ES-I3 (cell line): ENCODE measurements around the gene ORAI1.
A peak's percentile ranks its signal among the peaks of the same experiment; 100 is the strongest.

Source experiments
- H3K36me3 ChIP-seq: 2 replicates; pipeline ENCODE4 v1.6.1; 2013; ENCODE audit warnings: mild to moderate bottlenecking, low read length, control low read depth, moderate library complexity; ENCODE audit not compliant: insufficient read depth
- H3K4me1 ChIP-seq: 2 replicates; pipeline ENCODE4 v1.6.1; 2013; ENCODE audit warnings: mild to moderate bottlenecking, control low read depth, low read length; ENCODE audit not compliant: insufficient read depth
- H3K9ac ChIP-seq: 2 replicates; pipeline ENCODE4 v1.6.1; 2013; ENCODE audit warnings: low read depth, mild to moderate bottlenecking, low read length, moderate library complexity
- H3K9me3 ChIP-seq: 2 replicates; pipeline ENCODE4 v1.6.1; 2013; ENCODE audit warnings: mild to moderate bottlenecking, low read length, moderate library complexity; ENCODE audit not compliant: control insufficient read depth, insufficient read depth

ORAI1 gene

GRCh38 chr12:121590476-121591143 is 35.7 kb upstream of the ORAI1 start:
- no peaks in the 10 kb centered on the region for H3K9me3 ChIP-seq
- no peaks in the 10 kb centered on the region; the same call in none of the 2 replicates for H3K36me3 ChIP-seq
- peak overlapping the region; percentile 30 for H3K9ac ChIP-seq
- H3K4me1 ChIP-seq: peaks cover 6% of the 10 kb centered on the region; the same call in 1 of the 2 replicates

GRCh38 chr12:121592320-121592719 is 34.0 kb upstream of the ORAI1 start:
- peaks cover 6% of the 10 kb centered on the region for H3K36me3 ChIP-seq
- no peaks in the 10 kb centered on the region for H3K9me3 ChIP-seq
- H3K9ac ChIP-seq: no peak overlapping the region
- no peaks in the 10 kb centered on the region for H3K4me1 ChIP-seq

GRCh38 chr12:121595520-121595919 is 30.8 kb upstream of the ORAI1 start:
- Histone ChIP-seq H3K36me3 (peaks cover 9% of the 10 kb centered on the region), H3K9me3 (no peaks in the 10 kb centered on the region), H3K9ac (no peak overlapping the region), H3K4me1 (no peaks in the 10 kb centered on the region)

GRCh38 chr12:121596526-121596925 is 29.8 kb upstream of the ORAI1 start:
- Histone ChIP-seq H3K4me1 (no peaks in the 10 kb centered on the region), H3K9ac (no peak overlapping the region), H3K36me3 (peaks cover 9% of the 10 kb centered on the region), H3K9me3 (no peaks in the 10 kb centered on the region)

GRCh38 chr12:121600702-121601336 is 25.5 kb upstream of the ORAI1 start:
- Histone ChIP-seq H3K4me1 (no peaks in the 10 kb centered on the region), H3K9me3 (no peaks in the 10 kb centered on the region), H3K36me3 (peaks cover 9% of the 10 kb centered on the region), H3K9ac (no peak overlapping the region)

- Histone ChIP-seq H3K9ac (no peak overlapping the region), H3K4me1 (no peaks in the 10 kb centered on the region), H3K36me3 (0 out of 2 replicates have a peak, but pooled peaks cover 3% of the 10 kb centered on the region), H3K9me3 (no peaks in the 10 kb centered on the region)
Measured at GRCh38 chr12:121602766-121603165, 23.6 kb upstream of the ORAI1 start.

- H3K4me1 ChIP-seq: no peaks in the 10 kb centered on the region
- no peaks in the 10 kb centered on the region for H3K9me3 ChIP-seq
- no peak overlapping the region for H3K9ac ChIP-seq
- H3K36me3 ChIP-seq: 0 out of 2 replicates have a peak, but pooled peaks cover 1% of the 10 kb centered on the region
Measured at GRCh38 chr12:121603581-121603980, 22.7 kb upstream of the ORAI1 start.

- Histone ChIP-seq H3K9ac (no peak overlapping the region), H3K36me3 (no peaks in the 10 kb centered on the region), H3K9me3 (no peaks in the 10 kb centered on the region), H3K4me1 (peaks cover 11% of the 10 kb centered on the region)
Measured at GRCh38 chr12:121608301-121608700, 18.0 kb upstream of the ORAI1 start.

GRCh38 chr12:121610239-121611149 is 15.8 kb upstream of the ORAI1 start:
- H3K4me1 ChIP-seq: peaks cover 11% of the 10 kb centered on the region
- no peaks in the 10 kb centered on the region for H3K9me3 ChIP-seq
- no peaks in the 10 kb centered on the region for H3K36me3 ChIP-seq
- no peak overlapping the region for H3K9ac ChIP-seq

GRCh38 chr12:121611306-121611705 is 15.0 kb upstream of the ORAI1 start:
- H3K9ac ChIP-seq: no peak overlapping the region
- H3K9me3 ChIP-seq: no peaks in the 10 kb centered on the region
- H3K4me1 ChIP-seq: peaks cover 11% of the 10 kb centered on the region
- no peaks in the 10 kb centered on the region for H3K36me3 ChIP-seq

- peaks cover 11% of the 10 kb centered on the region for H3K4me1 ChIP-seq
- no peak overlapping the region for H3K9ac ChIP-seq
- no peaks in the 10 kb centered on the region for H3K36me3 ChIP-seq
- no peaks in the 10 kb centered on the region for H3K9me3 ChIP-seq
Measured at GRCh38 chr12:121613462-121613861, 12.9 kb upstream of the ORAI1 start.

- Histone ChIP-seq H3K36me3 (no peaks in the 10 kb centered on the region), H3K9ac (no peak overlapping the region), H3K4me1 (peaks cover 16% of the 10 kb centered on the region), H3K9me3 (no peaks in the 10 kb centered on the region)
Measured at GRCh38 chr12:121614872-121615467, 11.4 kb upstream of the ORAI1 start.

- Histone ChIP-seq H3K36me3 (no peaks in the 10 kb centered on the region), H3K9me3 (no peaks in the 10 kb centered on the region), H3K9ac (no peak overlapping the region), H3K4me1 (peaks cover 11% of the 10 kb centered on the region; the same call in 1 of the 2 replicates)
Measured at GRCh38 chr12:121618659-121619233, 7.6 kb upstream of the ORAI1 start.
